Umbilical cord (tissue), 2 donors: ENCODE results near the gene UST. TPM values are rescaled to one million over a fixed set of nuclear protein-coding genes. Genes with fewer than 3 reads are reported as not detected.
A peak's percentile ranks its signal among the peaks of the same experiment; 100 is the strongest.

Experiments
- DNase-seq: peaks from one replicate; pipeline ENCODE4 v3.0.0-alpha.2; 2015; ENCODE audit warnings: low spot score
- total RNA-seq: library from RNA; depleted of rRNA; stranded (reverse); fragments of >200 nt; gene quantifications from one replicate; pipeline ENCODE4 v1.2.3, GENCODE V29; 2014; ENCODE audit warnings: low replicate concordance; ENCODE audit not compliant: insufficient read depth

The UST gene
- total RNA-seq, 1 donor from 2014 or later: 39.7 TPM

- peak; percentile 64 for DNase-seq
Measured at GRCh38 chr6:149060985-149061760, 314.3 kb downstream of the UST start.

GRCh38 chr6:149061930-149062329 is 315.1 kb downstream of the UST start:
- no peak for DNase-seq

GRCh38 chr6:149062653-149063348 is 316.0 kb downstream of the UST start:
- DNase-seq: no peak

- DNase-seq: no peak
Measured at GRCh38 chr6:149063468-149063867, 316.6 kb downstream of the UST start.

GRCh38 chr6:149064001-149064659 is 317.3 kb downstream of the UST start:
- peak; percentile 84 for DNase-seq

- DNase-seq: peak; percentile 93
Measured at GRCh38 chr6:149064660-149065015, 317.8 kb downstream of the UST start.

GRCh38 chr6:149065121-149065520 is 318.3 kb downstream of the UST start:
- no peak for DNase-seq

- DNase-seq: peak; percentile 86
Measured at GRCh38 chr6:149065658-149066556, 319.1 kb downstream of the UST start.

GRCh38 chr6:149071997-149072396 is 325.2 kb downstream of the UST start:
- no peak for DNase-seq

- DNase-seq: no peak
Measured at GRCh38 chr6:149074832-149075258, 328.0 kb downstream of the UST start.

- peak; percentile 69 for DNase-seq
Measured at GRCh38 chr6:149075616-149076354, 329.0 kb downstream of the UST start.

GRCh38 chr6:149076355-149076734 is 329.5 kb downstream of the UST start:
- DNase-seq: no peak

- DNase-seq: peak; percentile 61
Measured at GRCh38 chr6:149077208-149077607, 330.4 kb downstream of the UST start.

GRCh38 chr6:149078211-149078782 is 331.5 kb downstream of the UST start:
- DNase-seq: no peak

GRCh38 chr6:149079456-149079855 is 332.6 kb downstream of the UST start:
- DNase-seq: no peak

GRCh38 chr6:149079911-149080491 is 333.2 kb downstream of the UST start:
- peak; percentile 95 for DNase-seq

- no peak for DNase-seq
Measured at GRCh38 chr6:149080511-149080910, 333.7 kb downstream of the UST start.

- DNase-seq: no peak
Measured at GRCh38 chr6:149081281-149081680, 334.5 kb downstream of the UST start.

- peak; percentile 78 for DNase-seq
Measured at GRCh38 chr6:149082320-149082719, 335.5 kb downstream of the UST start.

- DNase-seq: no peak
Measured at GRCh38 chr6:149084026-149084425, 337.2 kb downstream of the UST start.
